Dendritic cell treated with granulocyte-macrophage colony-stimulating factor and Interleukin-4, amounts not matched to agents 40 ng/mL and 50 ng/mL, for 4 days (primary cell): Measurements from ENCODE around the gene LRP2.

ENCODE experiments used
- H3K27ac Mint-ChIP-seq: one replicate; pipeline ENCODE4 v1.8.0; 2022; ENCODE audit warnings: mild to moderate bottlenecking, mixed read lengths
- H3K27me3 Mint-ChIP-seq: one replicate; pipeline ENCODE4 v1.8.0; 2022; ENCODE audit warnings: mild to moderate bottlenecking, mixed read lengths
- H3K36me3 Mint-ChIP-seq: one replicate; pipeline ENCODE4 v1.8.0; 2022; ENCODE audit warnings: low read depth, mixed read lengths
- H3K4me1 Mint-ChIP-seq: one replicate; pipeline ENCODE4 v1.8.0; 2022; ENCODE audit warnings: low read depth, mixed read lengths
- H3K4me3 Mint-ChIP-seq: one replicate; pipeline ENCODE4 v1.8.0; 2022; ENCODE audit warnings: mild to moderate bottlenecking, moderate library complexity, mixed read lengths
- H3K9me3 Mint-ChIP-seq: one replicate; pipeline ENCODE4 v1.8.0; 2022; ENCODE audit warnings: mixed read lengths
- intact Hi-C: fragments of 100-400 bp; cut with micrococcal nuclease; formaldehyde crosslinking; loops from one replicate; pipeline ENCODE4 v1.15.0; 2022

Gene LRP2

GRCh38 chr2:169178364-169178763 is 184.0 kb downstream of the LRP2 start:
- Mint-ChIP-seq H3K4me1 (peaks cover 6% of the 10 kb centered on the region), H3K36me3 (no peaks in the 10 kb centered on the region), H3K9me3 (no peaks in the 10 kb centered on the region), H3K27ac (no peak overlapping the region), H3K27me3 (no peaks in the 10 kb centered on the region), H3K4me3 (no peak overlapping the region)
- intact Hi-C loops, result no loop called here

GRCh38 chr2:169175112-169175511 is 187.2 kb downstream of the LRP2 start:
- no peaks in the 10 kb centered on the region for H3K9me3 Mint-ChIP-seq
- H3K27ac Mint-ChIP-seq, result no peak overlapping the region
- intact Hi-C loops, result no loop called here
- no peaks in the 10 kb centered on the region for H3K27me3 Mint-ChIP-seq
- no peaks in the 10 kb centered on the region for H3K4me1 Mint-ChIP-seq
- no peaks in the 10 kb centered on the region for H3K36me3 Mint-ChIP-seq
- no peak overlapping the region for H3K4me3 Mint-ChIP-seq

- H3K27ac Mint-ChIP-seq, result no peak overlapping the region
- H3K4me3 Mint-ChIP-seq, result no peak overlapping the region
- no peaks in the 10 kb centered on the region for H3K27me3 Mint-ChIP-seq
- no peaks in the 10 kb centered on the region for H3K36me3 Mint-ChIP-seq
- intact Hi-C loops, result no loop called here
- no peaks in the 10 kb centered on the region for H3K4me1 Mint-ChIP-seq
- no peaks in the 10 kb centered on the region for H3K9me3 Mint-ChIP-seq
Observed at GRCh38 chr2:169173876-169174275, 188.5 kb downstream of the LRP2 start.

- intact Hi-C loops, result no loop called here
- Mint-ChIP-seq H3K36me3 (no peaks in the 10 kb centered on the region), H3K9me3 (no peaks in the 10 kb centered on the region), H3K4me1 (no peaks in the 10 kb centered on the region), H3K4me3 (no peak overlapping the region), H3K27me3 (no peaks in the 10 kb centered on the region), H3K27ac (no peak overlapping the region)
Observed at GRCh38 chr2:169172914-169173313, 189.4 kb downstream of the LRP2 start.

- intact Hi-C loops, result no loop called here
- no peaks in the 10 kb centered on the region for H3K36me3 Mint-ChIP-seq
- H3K27ac Mint-ChIP-seq, result no peak overlapping the region
- H3K9me3 Mint-ChIP-seq, result no peaks in the 10 kb centered on the region
- no peaks in the 10 kb centered on the region for H3K27me3 Mint-ChIP-seq
- H3K4me3 Mint-ChIP-seq, result no peak overlapping the region
- no peaks in the 10 kb centered on the region for H3K4me1 Mint-ChIP-seq
Observed at GRCh38 chr2:169172151-169172735, 190.1 kb downstream of the LRP2 start.

GRCh38 chr2:169165791-169166190 is 196.5 kb downstream of the LRP2 start:
- H3K4me3 Mint-ChIP-seq, result no peak overlapping the region
- no peaks in the 10 kb centered on the region for H3K36me3 Mint-ChIP-seq
- intact Hi-C loops, result no loop called here
- peaks cover 3% of the 10 kb centered on the region for H3K27me3 Mint-ChIP-seq
- no peak overlapping the region for H3K27ac Mint-ChIP-seq
- H3K4me1 Mint-ChIP-seq, result no peaks in the 10 kb centered on the region
- peaks cover 6% of the 10 kb centered on the region for H3K9me3 Mint-ChIP-seq

GRCh38 chr2:169164311-169164710 is 198.0 kb downstream of the LRP2 start:
- Mint-ChIP-seq H3K27ac (no peak overlapping the region), H3K4me3 (no peak overlapping the region), H3K9me3 (peaks cover 6% of the 10 kb centered on the region), H3K36me3 (no peaks in the 10 kb centered on the region), H3K27me3 (peaks cover 3% of the 10 kb centered on the region), H3K4me1 (no peaks in the 10 kb centered on the region)
- intact Hi-C loops, result no loop called here

GRCh38 chr2:169162613-169163012 is 199.7 kb downstream of the LRP2 start:
- H3K27me3 Mint-ChIP-seq, result peaks cover 3% of the 10 kb centered on the region
- no peak overlapping the region for H3K27ac Mint-ChIP-seq
- peaks cover 6% of the 10 kb centered on the region for H3K9me3 Mint-ChIP-seq
- H3K4me1 Mint-ChIP-seq, result no peaks in the 10 kb centered on the region
- no peak overlapping the region for H3K4me3 Mint-ChIP-seq
- intact Hi-C loops, result no loop called here
- H3K36me3 Mint-ChIP-seq, result no peaks in the 10 kb centered on the region

- H3K9me3 Mint-ChIP-seq, result peaks cover 6% of the 10 kb centered on the region
- H3K4me3 Mint-ChIP-seq, result no peak overlapping the region
- H3K36me3 Mint-ChIP-seq, result no peaks in the 10 kb centered on the region
- no peak overlapping the region for H3K27ac Mint-ChIP-seq
- no peaks in the 10 kb centered on the region for H3K4me1 Mint-ChIP-seq
- intact Hi-C loops, result no loop called here
- H3K27me3 Mint-ChIP-seq, result no peaks in the 10 kb centered on the region
Observed at GRCh38 chr2:169160926-169161481, 201.3 kb downstream of the LRP2 start.

- no peaks in the 10 kb centered on the region for H3K4me1 Mint-ChIP-seq
- H3K9me3 Mint-ChIP-seq, result peaks cover 6% of the 10 kb centered on the region
- H3K4me3 Mint-ChIP-seq, result no peak overlapping the region
- H3K36me3 Mint-ChIP-seq, result no peaks in the 10 kb centered on the region
- no peak overlapping the region for H3K27ac Mint-ChIP-seq
- intact Hi-C loops, result no loop called here
- H3K27me3 Mint-ChIP-seq, result no peaks in the 10 kb centered on the region
Observed at GRCh38 chr2:169159686-169160085, 202.6 kb downstream of the LRP2 start.

- H3K4me3 Mint-ChIP-seq, result no peak overlapping the region
Observed at GRCh38 chr2:169158874-169159273, 203.5 kb downstream of the LRP2 start.

GRCh38 chr2:169146220-169146619 is 216.1 kb downstream of the LRP2 start:
- Mint-ChIP-seq H3K27ac (no peak overlapping the region), H3K9me3 (no peaks in the 10 kb centered on the region), H3K4me3 (no peak overlapping the region), H3K4me1 (no peaks in the 10 kb centered on the region), H3K36me3 (no peaks in the 10 kb centered on the region), H3K27me3 (no peaks in the 10 kb centered on the region)
- intact Hi-C loops, result no loop called here

More at GRCh38 chr2:169158874-169159273, 203.5 kb downstream of the LRP2 start:
- H3K4me1 Mint-ChIP-seq, result no peaks in the 10 kb centered on the region
- no peak overlapping the region for H3K27ac Mint-ChIP-seq
- H3K9me3 Mint-ChIP-seq, result peaks cover 11% of the 10 kb centered on the region
- no peaks in the 10 kb centered on the region for H3K36me3 Mint-ChIP-seq
- intact Hi-C loops, result no loop called here
- H3K27me3 Mint-ChIP-seq, result no peaks in the 10 kb centered on the region

GRCh38 chr2:169143998-169144397 is 218.3 kb downstream of the LRP2 start:
- Mint-ChIP-seq H3K4me1 (no peaks in the 10 kb centered on the region), H3K4me3 (no peak overlapping the region), H3K27me3 (no peaks in the 10 kb centered on the region), H3K36me3 (no peaks in the 10 kb centered on the region), H3K27ac (no peak overlapping the region), H3K9me3 (no peaks in the 10 kb centered on the region)
- intact Hi-C loops, result no loop called here

GRCh38 chr2:169141713-169142352 is 220.5 kb downstream of the LRP2 start:
- no peak overlapping the region for H3K27ac Mint-ChIP-seq
- intact Hi-C loops, result loop anchor here (1.0 kb wide), 2 partner anchors 32 to 181 kb away; no protein-coding TSS in a partner anchor
- no peaks in the 10 kb centered on the region for H3K9me3 Mint-ChIP-seq
- H3K36me3 Mint-ChIP-seq, result no peaks in the 10 kb centered on the region
- no peaks in the 10 kb centered on the region for H3K4me1 Mint-ChIP-seq
- H3K4me3 Mint-ChIP-seq, result no peak overlapping the region
- H3K27me3 Mint-ChIP-seq, result no peaks in the 10 kb centered on the region
